HG03432 (cell line): ENCODE results near the gene JAKMIP3.

Experiments used
- ATAC-seq: cut with Tn5 transposase; IDR thresholded peaks from one replicate; pipeline ENCODE4 v1.9.1; 2021; ENCODE audit warnings: mild to moderate bottlenecking, moderate library complexity; ENCODE audit not compliant: unreplicated experiment

The JAKMIP3 gene

GRCh38 chr10:132097609-132098377, 32.0 kb downstream of the JAKMIP3 start:
- no peak for ATAC-seq

DNA sequence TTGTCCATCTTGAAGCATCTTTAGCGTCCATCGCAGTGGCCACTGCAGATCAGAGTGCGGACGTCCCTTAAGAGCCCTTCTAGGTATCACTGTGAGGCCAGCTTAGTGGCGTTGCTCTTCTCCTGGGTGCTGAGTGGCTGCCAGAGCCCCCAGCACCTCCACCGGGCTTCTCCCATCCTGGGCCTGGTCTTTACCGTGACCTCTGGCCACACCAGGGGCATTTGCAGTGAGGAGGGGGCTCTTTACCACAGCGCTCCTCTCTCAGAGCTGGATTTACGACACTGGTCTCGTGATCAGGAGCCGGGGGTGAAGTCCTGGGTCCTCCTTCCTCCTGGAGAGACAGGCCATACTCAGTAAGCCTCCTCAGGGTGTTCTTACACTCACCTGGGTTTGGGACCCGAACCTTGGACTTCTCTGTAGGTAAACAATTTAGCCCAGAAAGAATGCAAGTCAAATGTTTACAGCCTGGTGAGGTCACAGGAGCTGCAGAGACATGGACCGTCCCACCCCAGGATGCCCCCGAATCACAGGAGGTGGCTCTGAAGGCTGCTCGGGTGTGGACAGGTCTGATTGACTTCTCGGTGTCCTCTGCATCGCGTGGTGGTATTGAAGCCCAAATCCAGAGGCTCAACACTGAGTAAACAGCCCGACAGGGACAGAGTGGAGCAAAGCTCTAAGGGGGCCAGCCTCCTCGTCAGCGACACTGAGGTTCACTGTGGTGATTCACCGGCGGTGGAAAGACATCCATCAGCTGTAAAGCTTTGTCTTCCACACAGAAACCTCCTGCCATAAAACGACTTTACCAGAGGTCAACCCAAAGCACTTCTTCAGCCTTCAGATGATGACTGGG, 33.0 kb downstream of the JAKMIP3 start:
- no peak for ATAC-seq

- no peak for ATAC-seq
Observed at GRCh38 chr10:132099389-132100090, 33.8 kb downstream of the JAKMIP3 start.

GRCh38 chr10:132100091-132100481, 34.3 kb downstream of the JAKMIP3 start:
- no peak for ATAC-seq

GRCh38 chr10:132100556-132101349, 35.0 kb downstream of the JAKMIP3 start:
- ATAC-seq = no peak

GRCh38 chr10:132101529-132101928, 35.8 kb downstream of the JAKMIP3 start:
- ATAC-seq = no peak

GRCh38 chr10:132102071-132102716, 36.4 kb downstream of the JAKMIP3 start:
- ATAC-seq = no peak

DNA sequence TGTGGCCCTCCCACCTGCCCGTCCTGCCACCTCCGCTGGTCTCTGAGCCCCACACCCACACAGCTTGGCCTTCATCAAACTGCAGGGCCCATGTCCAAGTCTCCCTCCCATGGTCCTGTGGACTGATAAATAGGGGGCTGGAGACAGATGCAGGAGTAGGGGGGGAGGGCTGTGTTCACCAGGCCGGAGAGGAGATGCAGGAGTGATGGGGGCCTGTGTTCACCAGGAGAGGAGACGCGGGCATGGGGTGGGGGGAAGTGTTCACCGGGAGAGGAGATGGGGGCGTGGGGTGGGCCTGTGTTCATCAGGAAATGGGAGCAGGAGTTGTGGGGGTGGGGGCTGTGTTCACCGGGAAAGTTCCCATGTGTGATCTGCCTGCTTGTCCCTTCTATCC, 37.0 kb downstream of the JAKMIP3 start:
- no peak for ATAC-seq

DNA sequence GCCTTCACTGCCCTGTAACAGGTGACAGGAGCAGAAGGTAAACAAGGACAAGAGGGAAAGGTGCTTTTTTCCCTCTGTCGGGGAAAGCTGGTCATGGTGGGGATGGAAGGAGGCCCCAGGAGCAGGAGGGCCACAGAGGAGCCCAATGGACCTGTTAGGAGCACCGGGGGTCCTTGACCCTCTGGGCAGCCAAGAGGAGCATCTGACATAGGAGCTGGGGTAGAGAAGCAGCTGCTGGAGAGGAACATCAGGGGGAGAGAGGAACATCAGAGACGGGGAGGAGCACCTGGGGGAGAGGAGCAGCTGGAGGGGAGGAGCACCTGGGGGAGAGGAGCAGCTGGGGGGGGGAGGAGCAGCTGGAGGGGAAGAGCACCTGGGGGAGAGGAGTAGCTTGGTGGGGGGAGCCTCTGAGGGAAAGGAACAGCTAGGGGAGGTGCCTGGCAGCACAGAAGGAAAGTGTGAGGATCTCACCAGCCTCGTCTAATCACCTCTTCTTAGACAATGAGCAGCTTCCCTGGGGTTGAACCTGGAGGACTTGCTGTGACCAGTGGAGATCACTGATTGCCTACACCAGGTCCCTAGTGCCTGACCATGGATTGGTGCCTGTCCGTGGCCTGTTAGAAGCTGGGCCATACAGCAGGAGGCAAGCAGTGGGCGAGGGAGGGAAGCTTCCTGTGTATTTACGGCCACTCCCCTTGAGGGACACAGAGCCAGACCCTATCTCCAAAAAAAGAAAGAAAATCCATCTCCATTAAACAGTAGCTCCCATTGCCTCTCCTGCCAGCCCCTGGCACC, 37.6 kb downstream of the JAKMIP3 start:
- no peak for ATAC-seq

- ATAC-seq = no peak
Observed at GRCh38 chr10:132104062-132104461, 38.3 kb downstream of the JAKMIP3 start.

DNA sequence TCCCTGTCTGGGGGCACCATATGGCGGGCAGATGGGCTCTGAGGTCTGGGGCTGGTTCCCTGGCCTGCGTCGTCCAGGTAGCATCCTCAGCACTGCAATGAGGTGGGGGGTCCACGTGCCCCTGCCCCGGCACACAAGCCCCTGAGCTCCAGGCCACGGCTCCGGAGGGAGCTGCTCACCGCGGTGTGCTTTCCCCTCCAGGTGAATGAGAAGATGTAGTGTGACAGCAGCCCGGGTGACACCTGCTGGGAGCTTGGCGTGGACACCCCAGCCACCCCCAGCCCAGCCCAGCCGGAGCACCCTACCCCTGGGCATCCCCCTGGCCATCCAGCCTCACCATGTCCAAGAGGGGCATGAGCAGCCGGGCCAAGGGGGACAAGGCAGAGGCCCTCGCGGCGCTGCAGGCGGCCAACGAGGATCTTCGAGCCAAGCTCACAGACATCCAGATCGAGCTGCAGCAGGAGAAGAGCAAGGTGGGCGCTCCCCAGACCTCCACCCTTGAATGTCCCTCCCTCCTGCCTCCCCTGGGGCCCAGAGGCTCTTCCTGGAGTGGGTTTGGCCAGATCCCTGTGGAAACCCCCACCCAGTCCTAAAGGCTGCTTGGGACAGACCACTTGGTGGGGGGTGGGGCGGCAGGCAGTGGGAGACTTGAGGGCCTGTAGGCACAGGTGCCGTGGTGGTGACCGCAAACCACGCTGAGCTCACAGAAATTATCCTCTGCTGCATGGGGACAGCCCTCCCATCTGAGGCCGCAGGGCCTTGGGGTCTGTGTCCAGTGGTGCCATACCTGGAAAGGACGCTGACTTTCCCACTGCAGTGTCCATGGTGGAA, 38.9 kb downstream of the JAKMIP3 start:
- no peak for ATAC-seq

DNA sequence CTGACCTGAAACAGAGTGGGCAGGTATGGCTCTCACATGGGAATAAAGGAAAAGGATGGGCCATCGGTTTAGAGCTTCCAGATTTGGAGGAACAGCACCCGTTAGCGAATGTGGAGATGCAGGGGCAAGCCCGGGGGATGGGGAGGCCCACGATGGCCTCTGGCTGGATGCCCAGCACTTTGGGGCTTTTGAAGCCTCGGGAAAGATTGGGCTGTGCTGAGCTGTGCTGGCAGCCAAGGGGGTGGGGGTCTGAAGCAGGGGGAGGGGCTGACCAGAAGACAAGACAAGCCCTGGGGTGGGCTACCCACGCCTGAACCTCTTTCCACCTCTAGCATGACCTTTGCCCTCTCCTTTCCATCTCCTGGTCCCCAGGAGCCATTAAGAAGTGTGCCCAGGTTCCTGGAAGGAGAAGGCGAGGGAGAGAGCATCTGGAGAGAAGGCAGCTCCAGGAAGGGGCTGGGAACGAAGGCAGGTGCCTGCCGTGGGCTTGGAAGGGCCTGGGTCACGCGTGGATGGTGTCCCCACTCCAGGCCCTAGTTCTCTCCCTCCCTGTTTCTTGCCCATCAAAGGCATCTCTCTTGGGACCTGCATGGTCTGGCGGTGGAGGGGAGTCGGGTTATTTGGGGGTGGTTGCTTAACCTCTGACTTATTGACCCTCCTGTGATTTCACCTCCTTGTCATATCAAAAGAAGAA, 39.7 kb downstream of the JAKMIP3 start:
- ATAC-seq = no peak

DNA sequence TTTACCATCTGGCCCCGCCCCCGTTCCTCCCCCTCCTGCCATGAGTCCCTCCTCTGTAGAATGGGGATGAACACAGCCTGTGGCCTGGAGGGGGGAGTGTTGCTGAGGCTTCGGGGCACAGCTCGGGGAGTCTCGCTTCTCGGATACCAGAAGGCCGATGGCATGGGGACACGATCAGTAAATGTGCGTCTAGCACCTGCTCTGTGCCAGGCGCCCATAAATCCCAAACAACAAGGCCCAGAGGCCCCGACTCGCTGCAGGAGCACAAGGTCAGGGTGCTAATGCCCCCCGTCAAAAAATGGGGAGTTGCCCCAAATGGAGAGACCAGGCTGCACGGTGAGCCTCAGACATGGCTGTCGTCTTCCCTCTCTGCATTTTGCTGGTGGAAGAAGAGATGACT, 40.7 kb downstream of the JAKMIP3 start:
- no peak for ATAC-seq

GRCh38 chr10:132107186-132107948, 41.6 kb downstream of the JAKMIP3 start:
- ATAC-seq = no peak

GRCh38 chr10:132107949-132108877, 42.5 kb downstream of the JAKMIP3 start:
- no peak for ATAC-seq
